ENCODE results near the gene COG3.

COG3 gene

DNA sequence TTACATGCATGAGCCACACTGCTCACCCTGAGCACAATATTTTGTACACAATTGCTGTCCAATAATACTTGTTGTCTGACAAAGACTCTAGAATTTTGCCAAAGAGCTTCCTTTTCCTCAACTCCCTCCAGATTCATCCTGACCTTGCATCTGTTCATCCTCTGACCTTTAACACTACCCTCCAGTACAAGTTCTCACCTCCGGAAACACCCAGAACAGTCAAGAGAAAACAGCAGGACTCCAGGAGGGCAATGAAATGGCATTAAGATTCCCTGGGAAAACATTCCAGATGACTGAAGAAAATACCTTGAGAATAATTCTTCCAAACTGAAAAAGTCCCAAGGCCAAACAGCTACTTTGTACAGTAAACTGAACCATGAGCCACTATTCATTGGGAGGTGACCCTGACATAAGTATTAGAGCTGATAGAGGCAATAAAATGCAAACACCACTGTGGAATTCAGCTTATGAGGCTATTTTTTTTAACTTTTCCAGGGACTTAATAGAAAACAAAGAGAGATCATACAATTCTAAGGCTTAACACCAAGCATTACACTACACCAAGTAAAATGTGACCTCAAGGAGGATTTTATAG lies 15.7 kb upstream of the COG3 start:
- DNase-seq, result no peak

DNA sequence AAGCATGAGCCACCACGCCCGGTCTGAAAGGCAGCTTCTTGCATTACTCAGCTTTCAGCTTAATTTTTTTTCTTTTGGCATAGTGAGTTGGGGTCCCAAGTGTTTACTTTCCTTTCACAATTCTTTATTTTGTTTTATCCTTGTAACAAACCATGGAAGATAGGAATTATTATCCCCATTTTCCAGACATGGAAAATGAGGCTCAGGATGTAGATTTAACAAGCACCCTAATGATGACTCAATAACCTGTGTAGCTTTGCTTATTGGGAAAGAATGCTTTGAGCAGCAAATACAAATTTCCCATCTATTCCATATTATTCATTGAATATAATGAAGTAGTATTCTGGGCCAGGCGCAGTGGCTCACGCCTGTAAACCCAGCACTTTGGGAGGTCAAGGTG lies 13.5 kb upstream of the COG3 start:
- no peak for DNase-seq

DNA sequence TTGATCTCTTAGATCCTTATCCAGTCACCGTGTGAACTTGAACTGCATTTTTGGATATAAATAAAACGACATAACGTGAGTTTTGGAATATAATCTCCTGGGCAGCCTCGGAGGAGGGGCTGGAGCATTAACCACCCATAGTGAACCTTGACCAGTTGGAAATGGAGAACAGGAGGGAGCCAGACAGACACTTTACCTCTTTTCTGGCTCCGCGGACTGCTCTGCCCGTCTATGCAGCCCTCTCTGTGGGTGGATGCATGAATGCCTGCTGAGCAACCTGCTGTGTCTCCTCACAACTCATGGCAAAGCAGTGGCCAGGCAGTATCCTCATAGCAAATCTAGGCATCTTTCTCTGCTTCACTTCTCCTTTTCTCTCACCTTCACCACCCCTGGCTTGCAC lies 10.5 kb upstream of the COG3 start:
- DNase-seq, result no peak

DNA sequence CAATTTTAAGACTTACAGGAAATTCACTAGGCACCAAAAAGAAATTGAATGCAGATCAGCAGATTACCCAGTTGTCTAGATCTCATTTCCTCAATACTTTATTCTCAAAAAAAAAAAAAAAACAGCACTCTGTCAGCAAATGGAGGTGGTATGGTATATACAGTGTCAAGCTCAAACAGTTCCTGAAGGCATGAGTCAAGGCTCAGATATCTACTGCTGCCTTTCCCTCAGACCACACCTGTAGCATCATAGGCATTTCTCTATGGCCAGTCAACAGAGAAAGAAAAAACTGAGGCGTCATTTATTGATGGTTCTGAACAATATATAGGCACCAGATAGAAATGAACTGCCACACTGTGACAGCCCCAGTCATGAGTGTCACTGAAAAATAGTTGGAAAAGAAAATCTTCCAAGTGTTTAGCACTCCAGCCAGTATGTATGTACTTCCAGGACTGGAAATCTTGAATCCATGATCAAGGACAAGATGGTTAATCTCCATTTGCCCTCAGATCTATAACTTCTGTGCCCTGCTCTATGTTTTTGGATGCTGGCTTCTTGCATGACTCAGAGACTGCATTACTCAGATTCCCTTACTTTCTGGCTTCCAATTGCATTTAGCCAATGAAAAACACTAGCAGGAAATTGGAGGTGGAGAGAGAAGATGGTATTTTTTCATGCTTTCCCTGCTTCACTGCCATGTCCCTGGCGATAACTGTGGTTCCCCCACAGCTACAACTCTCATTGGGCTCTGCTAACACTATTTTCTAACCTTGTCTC lies 8.4 kb upstream of the COG3 start:
- no peak for DNase-seq

DNA sequence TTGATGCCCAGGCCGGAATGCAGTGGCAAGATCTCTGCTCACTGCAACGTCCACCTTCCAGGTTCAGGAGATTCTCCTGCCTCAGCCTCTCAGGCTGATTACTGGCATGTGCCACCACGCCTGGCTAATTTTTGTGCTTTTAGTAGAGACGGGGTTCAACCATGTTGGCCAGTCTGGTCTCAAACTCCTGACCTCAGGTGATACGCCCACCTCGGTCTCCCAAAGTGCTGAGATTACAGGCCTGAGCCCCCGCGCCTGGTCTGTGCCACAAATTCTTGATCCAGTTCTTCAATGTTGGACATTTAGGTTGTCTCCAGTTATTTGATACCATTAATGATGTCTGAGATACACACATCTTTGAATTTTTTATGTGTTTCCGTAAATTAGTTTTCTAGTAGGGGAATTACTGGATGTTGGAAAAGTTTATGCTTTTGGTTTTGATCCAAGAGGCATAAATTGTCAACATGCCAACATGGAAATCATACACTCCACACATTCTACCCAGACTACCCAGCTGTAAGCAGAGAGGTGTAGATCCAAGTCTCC lies 525 bp upstream of the COG3 start:
- no peak for DNase-seq

DNA sequence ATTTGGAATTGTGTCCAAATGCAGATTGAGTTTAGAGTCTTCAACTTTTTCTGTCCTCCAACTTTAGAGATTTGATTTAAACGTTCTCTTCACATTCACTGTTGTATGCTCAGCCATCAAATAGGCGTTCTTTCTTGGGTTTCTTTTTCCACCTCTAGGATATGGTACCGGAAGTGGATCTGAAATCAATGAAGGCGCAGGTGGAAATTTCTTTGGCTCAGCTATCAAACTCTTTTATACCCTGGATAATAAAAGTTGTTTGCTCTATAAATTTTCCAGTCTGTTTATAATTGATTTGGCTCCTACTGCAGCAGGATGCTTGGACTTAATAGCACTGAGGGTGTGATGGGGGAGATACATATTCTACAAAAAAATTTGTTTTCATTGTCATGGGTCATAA lies 1.6 kb downstream of the COG3 start:
- no peak for DNase-seq

DNA sequence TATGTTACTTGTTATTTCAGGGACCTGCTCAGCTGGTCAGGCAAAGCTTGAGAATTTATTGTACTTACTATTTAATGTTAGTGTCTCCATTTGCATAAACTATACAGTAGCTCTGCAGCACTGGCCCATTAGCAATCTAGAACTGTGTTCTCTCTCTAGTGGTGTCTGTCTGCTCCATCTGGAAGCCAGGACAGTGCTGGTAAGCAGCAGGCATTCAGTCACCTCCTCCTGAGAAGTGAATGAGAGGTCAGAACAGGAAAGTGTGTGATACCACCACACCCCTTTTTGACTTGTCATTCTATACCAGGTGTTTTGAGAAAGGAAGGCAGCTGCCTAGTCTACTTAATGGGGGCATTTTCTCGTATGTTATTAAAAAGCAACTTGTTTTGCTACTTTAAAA lies 3.9 kb downstream of the COG3 start:
- no peak for DNase-seq

DNA sequence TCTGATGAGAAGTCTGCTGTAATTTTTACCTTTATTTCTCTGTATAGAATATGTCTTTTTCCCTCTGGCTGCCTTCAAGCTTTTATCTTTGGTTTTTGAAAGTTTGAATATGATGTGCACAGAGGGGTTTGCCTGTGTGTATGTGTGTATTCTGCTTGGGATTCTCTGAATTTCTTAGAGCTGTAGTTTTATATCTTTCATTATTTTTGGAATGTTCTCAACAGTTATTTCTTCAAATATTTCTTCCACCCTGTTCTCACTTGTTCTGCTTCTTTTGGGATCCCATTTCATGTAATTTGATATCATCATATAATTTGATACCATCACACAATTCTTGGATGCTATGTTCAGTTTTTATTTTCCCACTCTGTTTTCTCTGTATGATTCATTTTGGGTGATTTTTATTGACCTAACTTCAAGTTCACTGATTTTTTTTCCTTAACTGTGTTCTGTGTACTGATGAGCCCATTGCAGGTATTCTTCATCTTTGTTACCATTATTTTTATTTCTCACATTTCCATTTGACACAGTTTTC lies 7.5 kb downstream of the COG3 start:
- no peak for DNase-seq

DNA sequence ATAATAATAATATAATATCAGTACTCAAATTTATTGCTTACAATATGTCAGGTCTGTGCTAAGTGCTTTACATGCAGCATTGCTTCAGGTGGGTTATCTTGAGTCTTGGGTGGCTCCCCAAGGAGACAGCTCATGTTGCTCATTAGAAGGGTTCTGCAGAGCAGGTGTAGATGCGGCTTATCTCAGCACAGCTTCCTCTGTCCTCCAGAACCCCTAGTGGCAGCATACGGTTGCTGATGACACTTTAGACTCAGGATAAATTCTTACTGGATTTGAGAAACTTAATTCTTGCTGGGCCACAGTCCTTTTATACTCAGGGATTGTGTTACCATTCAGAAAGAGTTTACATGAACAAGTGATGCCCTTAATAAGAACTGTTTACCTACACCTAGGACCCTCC lies 8.9 kb downstream of the COG3 start:
- no peak for DNase-seq

DNA sequence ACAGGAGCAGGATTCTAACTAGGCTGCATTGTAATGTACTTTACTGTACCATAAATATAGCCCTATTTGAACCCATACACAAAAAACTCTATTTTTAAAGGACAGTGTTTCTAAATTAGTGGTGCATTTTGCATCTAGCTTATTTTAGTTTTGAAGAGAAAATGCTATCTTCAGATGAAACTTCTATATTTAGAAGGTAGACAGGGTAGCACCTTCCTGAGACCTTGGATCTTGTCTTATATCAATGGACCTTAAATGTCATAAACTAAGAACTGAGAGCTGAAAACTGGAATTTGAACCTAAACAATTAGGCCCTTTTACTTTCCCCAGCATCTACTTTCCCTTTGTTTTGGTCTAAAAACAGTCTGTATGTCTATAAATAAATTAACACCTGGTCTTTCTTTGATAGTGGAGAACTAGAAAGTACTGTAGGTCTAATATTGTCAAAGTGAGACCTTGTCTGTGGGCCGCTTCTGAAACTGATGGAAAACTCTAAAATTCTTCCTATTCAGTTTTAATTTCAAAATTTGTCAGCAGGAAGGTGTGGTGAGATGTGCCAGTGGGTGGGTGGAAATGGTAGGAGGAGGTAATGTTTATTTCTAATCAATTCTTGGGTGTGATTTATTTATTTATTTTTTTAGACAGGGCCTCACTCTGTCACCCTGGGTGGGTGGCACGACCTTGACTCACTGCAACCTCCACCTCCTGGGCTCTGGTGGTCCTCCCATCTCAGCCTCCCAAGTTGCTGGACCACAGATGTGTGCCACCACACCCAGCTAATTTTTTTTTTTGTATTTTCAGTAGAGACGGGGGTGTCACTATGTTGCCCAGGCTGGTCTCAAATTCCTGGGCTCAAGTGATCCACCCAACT lies 10.1 kb downstream of the COG3 start:
- no peak for DNase-seq

DNA sequence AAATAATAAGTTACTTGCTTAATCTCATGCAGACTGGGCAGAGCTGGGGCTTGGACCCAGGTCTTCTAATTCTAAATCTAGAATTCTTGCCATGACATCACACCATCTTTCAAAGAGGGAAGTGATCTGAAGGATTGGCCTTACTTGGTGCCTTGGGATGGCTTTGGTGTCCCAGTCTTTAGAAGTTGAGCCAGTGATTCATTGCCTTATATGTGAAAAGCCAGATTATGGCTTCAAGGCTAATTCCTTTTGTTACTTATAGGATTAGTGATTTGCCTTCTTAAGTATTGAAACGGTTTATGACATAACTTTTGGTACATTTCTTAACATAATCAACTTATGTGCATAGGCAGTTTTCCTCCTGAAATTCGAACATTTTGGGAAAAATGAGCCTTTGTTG lies 14.9 kb downstream of the COG3 start:
- DNase-seq, result no peak

DNA sequence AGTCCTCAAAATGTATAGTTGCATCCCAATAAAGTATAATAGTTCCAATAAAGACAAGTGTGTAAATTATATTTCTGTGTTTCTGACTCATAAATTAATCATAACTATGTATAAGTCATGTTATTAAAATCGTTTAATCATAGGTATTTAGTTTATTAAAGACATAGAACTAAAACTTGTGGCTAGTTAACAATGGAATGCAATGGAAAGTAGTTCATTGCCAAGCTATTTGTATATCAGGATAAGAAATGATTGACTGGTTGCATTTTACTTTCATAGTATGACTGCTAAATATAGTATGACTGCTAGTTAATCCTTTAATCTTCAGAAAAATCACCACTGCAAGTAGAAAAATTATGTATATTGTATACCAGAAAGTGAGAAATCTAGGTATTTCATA lies 16.9 kb downstream of the COG3 start:
- DNase-seq, result no peak

DNA sequence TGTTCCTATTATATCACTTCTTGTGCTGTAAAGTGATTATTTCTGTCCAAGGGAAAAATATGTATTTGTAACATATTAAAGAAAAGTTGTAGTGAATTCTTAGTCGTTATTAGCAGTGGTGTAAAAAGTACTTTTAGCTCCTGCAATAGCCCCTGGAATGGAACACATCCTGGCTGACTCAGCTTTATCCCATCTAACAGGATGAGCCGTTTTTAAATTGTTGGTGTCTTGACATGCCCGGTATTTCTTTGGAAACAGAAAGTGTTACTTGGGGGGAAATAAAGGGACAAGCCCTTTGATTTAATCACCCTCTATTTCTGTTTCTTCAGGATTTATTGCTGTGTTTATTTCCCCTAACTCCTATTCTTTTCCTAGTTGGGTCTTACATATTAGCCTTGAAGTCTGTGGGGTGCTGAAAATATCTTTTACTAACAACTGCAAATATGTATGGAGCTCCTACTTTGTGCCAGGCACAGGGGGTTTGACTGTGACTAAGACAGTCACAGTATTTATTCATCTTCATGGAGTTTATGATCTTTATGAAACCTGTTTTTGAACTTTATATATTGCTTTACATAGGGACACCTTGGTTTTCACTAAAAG lies 17.9 kb downstream of the COG3 start:
- no peak for DNase-seq

DNA sequence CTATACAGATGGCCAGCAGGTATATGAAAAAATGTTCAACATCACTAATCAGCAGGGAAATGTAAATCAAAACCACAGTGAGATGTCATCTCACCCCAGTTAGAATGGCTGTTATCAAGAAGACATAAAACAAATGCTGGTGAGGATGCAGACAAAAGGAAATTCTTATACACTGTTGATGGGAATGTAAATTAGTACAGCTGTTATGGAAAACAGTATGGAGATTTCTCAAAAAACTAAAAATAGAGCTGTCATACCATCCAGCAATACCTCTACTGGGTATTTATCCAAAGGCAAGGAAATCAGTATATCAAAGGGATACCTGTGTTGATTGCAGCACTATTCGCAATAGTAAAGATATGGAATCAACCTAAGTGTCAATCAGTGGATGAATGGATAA lies 22.9 kb downstream of the COG3 start:
- DNase-seq, result no peak

DNA sequence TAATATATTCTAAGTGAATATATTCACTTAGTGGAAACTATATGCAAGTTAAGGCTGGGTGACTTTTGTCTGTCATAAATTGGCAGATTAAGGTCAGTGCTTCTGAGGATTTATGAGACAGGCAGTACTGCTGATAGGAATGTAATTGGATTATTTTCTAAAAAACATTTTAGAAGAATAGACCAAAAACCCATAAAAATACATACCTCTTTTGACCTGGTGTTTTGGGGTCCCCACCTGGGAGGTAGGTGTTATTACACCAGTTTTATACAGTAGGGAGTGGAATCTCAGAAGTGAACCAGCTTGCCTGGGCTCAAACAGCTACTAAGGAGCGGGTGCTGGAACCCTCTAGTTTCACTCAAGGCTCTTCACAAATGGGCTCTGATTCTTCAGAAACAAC lies 25.3 kb downstream of the COG3 start:
- DNase-seq, result no peak

DNA sequence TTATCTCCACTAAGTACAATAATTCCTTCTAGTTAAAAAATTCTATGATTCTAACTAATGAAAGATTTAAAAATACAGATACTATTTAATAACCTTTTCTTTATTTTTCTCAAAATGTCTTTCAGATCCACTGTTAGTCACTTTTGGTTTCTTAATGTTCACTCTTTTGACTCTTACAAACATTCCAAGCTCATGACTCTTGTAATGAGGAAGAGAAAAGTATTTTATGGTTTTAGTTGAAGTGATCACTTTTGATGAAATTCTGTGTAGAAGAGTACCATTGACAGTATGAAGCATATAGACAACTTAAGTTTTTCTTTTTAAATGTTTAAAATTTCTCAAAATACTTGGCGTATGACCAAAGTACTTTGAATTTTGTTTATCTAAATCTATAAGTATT lies 27.8 kb downstream of the COG3 start:
- no peak for DNase-seq

DNA sequence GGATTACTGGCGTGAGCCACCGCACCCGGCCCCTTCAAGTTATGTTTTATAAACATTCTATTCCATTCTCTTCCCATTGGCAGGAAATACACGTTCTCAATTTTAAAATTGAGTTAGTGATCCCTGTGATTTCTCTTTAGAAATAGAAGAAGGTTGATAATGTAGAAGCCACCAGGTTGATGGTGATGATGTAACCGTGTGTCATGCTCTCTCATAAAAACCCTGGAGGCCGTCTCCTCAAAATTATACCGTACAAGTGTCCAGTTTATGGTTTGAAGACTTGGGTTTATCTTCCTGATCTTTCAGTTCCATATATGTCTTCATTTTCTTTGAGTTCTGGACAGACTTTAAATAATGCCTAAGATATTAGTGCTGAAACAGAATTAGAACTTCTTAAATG lies 32.2 kb downstream of the COG3 start:
- no peak for DNase-seq

DNA sequence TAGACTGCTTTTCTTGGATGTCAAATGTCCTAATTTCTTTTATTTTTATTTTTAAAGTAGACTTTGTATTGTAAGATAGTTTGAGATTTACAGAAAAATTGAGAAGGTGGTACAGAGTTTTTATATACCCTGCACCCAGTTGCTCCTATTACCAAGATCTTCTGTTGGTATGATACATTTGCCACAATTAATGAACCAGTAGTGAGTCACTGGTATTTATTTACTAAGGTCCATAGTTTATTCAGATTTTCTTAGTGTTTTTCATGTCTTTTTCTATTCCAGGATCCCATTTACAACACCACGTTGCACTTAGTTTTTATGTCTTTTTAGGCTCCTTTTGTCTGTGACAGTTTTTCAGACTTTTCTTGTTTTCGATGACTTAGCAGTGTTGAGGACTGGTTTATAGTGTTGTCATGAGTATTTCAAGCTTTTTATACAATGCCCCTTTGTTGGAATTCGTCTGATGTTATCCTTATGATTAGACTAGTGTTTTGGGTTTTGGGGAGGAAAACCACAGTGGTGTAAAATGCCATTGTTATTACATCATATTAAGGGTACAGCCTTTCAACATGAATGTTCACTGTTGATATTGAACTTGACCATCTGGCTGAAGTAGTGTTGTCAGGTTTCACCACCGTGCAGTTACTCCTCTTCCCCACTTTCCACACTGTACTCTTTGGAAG lies 35.9 kb downstream of the COG3 start:
- DNase-seq, result no peak

DNA sequence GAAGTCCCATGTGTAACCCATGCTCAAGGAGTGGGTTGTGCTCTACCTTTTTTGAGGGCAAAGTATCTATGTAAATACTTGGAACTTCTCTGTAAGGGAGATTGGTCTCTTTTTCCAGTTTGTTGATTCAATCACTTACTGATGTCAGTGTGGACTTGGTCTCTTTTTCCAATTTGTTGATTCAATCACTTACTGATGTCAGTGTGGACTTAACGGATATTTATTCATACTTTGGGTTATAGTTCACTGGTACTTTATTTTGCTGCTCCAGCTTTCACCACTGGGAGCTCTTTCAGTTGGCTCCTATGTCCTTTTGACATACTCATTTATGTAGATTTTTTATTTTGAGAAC lies 36.4 kb downstream of the COG3 start:
- no peak for DNase-seq

DNA sequence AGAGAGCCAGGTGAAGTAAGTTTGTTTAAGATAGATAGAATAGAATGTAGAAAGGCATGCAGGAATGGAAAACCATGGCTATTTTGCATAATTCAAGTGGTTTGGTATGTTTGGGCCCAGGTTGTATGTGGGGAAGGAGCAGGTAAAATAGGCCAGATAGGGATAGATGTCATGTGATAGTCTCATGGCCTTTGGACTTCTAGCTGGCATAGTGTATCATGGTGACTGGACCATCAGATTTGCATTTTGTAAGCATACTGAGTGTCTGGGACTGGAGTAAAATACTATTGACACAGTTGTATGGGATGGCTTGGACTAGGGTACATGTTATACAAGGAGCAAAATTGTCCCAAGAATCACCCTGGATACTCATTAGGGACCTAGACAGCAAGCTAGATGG lies 38.9 kb downstream of the COG3 start:
- DNase-seq, result no peak

DNA sequence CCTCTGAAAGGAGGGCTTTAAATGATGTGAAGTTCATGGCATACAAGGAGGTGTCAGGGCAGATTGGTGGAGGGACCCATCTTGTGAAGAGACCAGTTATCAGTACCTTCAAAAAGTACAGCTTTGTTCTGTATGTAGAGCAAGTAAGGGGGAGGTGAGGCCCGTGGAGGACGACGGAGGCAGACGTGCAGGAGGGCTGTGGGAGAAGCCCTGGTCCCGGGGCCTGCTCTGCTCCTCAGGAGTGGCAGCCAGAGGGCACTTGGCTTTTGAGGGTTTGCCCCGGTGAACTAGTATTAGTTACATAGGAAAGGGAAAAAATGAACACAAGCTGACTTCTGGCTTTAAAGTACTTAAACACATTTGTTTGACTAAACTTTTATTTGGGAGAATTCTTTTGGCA lies 42.1 kb downstream of the COG3 start:
- DNase-seq, result no peak

DNA sequence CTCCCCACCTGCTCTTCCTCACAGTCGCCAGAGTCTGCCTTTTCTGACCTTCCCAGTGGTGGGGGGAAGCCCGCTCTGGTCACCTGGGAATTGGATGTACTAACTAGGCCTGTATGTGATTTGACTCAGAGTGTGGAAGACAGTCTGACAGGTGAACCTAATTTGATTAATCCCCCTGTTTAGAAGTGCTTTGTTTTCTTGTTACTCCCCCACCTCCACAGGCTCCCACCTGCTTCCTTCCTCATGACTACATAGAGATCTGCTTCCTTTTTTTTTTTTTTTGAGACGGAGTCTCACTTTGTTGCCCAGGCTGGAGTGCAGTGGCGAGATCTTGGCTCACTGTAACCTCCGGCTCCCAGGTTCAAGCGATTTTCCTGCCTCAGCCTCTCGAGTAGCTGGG lies 44.0 kb downstream of the COG3 start:
- DNase-seq, result no peak

DNA sequence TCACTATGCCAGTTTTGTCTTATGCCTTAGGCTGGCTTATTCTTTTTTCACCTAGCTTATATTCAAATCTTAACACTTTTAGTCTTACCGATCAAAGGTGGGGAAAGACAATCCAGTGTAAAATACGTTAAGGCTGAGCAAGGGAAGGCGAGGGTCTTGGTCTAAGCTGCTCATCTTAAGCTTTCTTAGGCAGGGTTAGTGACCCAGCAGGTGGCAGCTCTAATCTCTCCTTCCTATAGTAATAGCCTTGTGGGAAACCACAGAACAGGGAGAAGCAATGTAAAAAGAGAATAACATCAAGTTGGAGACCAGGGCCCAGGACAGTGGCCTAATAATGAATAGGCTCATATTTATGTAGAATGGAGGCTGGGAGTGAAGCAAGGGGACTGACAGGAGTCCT lies 45.9 kb downstream of the COG3 start:
- DNase-seq, result no peak

Data from activated gamma-delta T cell (primary cell).